Measurements from ENCODE around the gene PARD3. TPM values are rescaled to one million over a fixed set of nuclear protein-coding genes. Genes with fewer than 3 reads are reported as not detected.

Gene PARD3
- total RNA-seq, 1 donor from 2014 or later = 97.8 TPM

DNA sequence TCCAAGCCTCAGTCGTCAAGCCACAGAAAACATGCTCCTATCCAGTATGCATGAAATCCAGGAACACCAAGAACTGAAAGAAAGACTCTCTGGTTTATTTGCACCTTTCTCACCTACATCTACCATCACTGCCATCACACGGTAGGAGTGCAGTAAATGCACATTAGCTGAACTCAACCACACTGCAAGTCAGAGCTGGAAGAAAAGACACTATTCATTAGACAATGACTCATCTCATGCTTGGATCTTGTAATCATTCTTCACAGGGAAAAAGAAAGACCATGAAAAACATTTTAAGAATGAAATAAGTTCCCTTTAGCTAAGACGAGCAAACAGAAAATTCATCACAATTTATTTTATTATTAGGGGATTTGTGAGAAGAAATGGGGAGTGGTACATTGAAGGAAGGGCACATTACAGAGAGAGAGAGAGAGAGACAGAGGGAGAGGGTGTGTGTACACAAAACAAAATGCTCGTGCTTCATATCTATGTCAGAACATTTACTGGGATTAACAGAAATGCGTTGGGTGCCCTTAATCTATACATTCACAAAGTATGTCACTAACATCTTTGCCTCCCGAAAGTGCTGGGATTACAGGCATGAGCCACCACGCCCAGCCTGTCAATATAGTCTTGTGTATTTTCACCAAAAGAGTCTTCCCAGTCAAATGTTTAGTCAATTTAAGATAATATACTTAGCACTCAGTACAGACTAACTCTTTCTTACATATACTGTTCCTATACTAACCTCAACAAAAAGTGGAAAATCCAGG lies 324.9 kb downstream of the PARD3 start:
- TF ChIP-seq, protein P1, sequence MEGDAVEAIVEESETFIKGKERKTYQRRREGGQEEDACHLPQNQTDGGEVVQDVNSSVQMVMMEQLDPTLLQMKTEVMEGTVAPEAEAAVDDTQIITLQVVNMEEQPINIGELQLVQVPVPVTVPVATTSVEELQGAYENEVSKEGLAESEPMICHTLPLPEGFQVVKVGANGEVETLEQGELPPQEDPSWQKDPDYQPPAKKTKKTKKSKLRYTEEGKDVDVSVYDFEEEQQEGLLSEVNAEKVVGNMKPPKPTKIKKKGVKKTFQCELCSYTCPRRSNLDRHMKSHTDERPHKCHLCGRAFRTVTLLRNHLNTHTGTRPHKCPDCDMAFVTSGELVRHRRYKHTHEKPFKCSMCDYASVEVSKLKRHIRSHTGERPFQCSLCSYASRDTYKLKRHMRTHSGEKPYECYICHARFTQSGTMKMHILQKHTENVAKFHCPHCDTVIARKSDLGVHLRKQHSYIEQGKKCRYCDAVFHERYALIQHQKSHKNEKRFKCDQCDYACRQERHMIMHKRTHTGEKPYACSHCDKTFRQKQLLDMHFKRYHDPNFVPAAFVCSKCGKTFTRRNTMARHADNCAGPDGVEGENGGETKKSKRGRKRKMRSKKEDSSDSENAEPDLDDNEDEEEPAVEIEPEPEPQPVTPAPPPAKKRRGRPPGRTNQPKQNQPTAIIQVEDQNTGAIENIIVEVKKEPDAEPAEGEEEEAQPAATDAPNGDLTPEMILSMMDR (conservative IDR thresholded peaks at IDR 0.05; ENCODE audit: low read depth, low read length) = peak; percentile 16
- peak; percentile 38 for DNase-seq (ENCODE audit: low read depth)
- no peak overlapping the region for H3K4me3 ChIP-seq (ENCODE audit: low read depth, low read length)

- TF ChIP-seq, protein P1 (conservative IDR thresholded peaks at IDR 0.05; ENCODE audit: low read depth, low read length) = no peak
- no peak overlapping the region for H3K4me3 ChIP-seq (ENCODE audit: low read depth, low read length)
- DNase-seq (ENCODE audit: low read depth) = no peak
Observed at GRCh38 chr10:34489411-34489810, 325.7 kb downstream of the PARD3 start.

GRCh38 chr10:34488476-34489130 lies 326.5 kb downstream of the PARD3 start:
- DNase-seq (ENCODE audit: low read depth) = no peak
- H3K4me3 ChIP-seq (ENCODE audit: low read depth, low read length) = no peak overlapping the region
- TF ChIP-seq, protein P1 (conservative IDR thresholded peaks at IDR 0.05; ENCODE audit: low read depth, low read length) = no peak

- TF ChIP-seq, protein P1 (conservative IDR thresholded peaks at IDR 0.05; ENCODE audit: low read depth, low read length) = no peak
- DNase-seq (ENCODE audit: low read depth) = no peak
- H3K4me3 ChIP-seq (ENCODE audit: low read depth, low read length) = no peak overlapping the region
Observed at GRCh38 chr10:34486008-34486407, 329.1 kb downstream of the PARD3 start.

GRCh38 chr10:34484164-34484563 lies 330.9 kb downstream of the PARD3 start:
- H3K4me3 ChIP-seq (ENCODE audit: low read depth, low read length) = no peak overlapping the region
- DNase-seq (ENCODE audit: low read depth) = no peak
- TF ChIP-seq, protein P1 (conservative IDR thresholded peaks at IDR 0.05; ENCODE audit: low read depth, low read length) = no peak

GRCh38 chr10:34480345-34480744 lies 334.8 kb downstream of the PARD3 start:
- DNase-seq (ENCODE audit: low read depth) = no peak
- TF ChIP-seq, protein P1 (conservative IDR thresholded peaks at IDR 0.05; ENCODE audit: low read depth, low read length) = no peak

More at GRCh38 chr10:34480345-34480744, 334.8 kb downstream of the PARD3 start:
- H3K4me3 ChIP-seq (ENCODE audit: low read depth, low read length) = no peak overlapping the region
